H1 (cell line): Measurements from ENCODE around the gene PEX1. TPM values are rescaled to one million over a fixed set of nuclear protein-coding genes. Genes with fewer than 3 reads are reported as not detected.

Source experiments
- KDM4A ChIP-seq: IDR thresholded peaks from one replicate; pipeline ENCODE4 v1.7.1; 2012; ENCODE audit warnings: low read depth, mild to moderate bottlenecking, moderate library complexity, low read length, inconsistent platforms; ENCODE audit not compliant: severe bottlenecking
- MAX ChIP-seq: IDR thresholded peaks from 2 replicates; pipeline ENCODE4 v1.6.1; 2012; ENCODE audit warnings: inconsistent platforms
- SIN3A ChIP-seq, 2 experiments: IDR thresholded peaks in 1 of 2; conservative IDR thresholded peaks in 1 of 2; 2 replicates each; pipeline ENCODE4 v1.6.1; 2011 to 2012; ENCODE audit warnings: low read length in 2 of 2, improper control_type of control experiment in 1 of 2, low read depth in 1 of 2, mild to moderate bottlenecking in 1 of 2
- SIX5 ChIP-seq: IDR thresholded peaks from 2 replicates; pipeline ENCODE4 v1.6.1; 2011; ENCODE audit warnings: mild to moderate bottlenecking, low read depth, low read length
- SRF ChIP-seq: IDR thresholded peaks from 2 replicates; pipeline ENCODE4 v1.6.1; 2011; ENCODE audit warnings: mild to moderate bottlenecking, low read depth, low read length, moderate library complexity
- TEAD4 ChIP-seq: IDR thresholded peaks from 2 replicates; pipeline ENCODE4 v1.6.1; 2012; ENCODE audit warnings: low read depth, low read length, inconsistent platforms, mixed read lengths
- USF2 ChIP-seq: IDR thresholded peaks from 2 replicates; pipeline ENCODE4 v1.6.1; 2011; ENCODE audit warnings: low read length, improper control_type of control experiment
- polyA plus RNA-seq, 7 experiments: library from polyadenylated mRNA; depleted of rRNA in 3 of 7; stranded (reverse) in 5 of 7; unstranded in 2 of 7; fragments of >200 nt in 5 of 7; fragments of 200-250 nt in 2 of 7; gene quantifications; 1 replicate in 5 of 7; 2 replicates in 1 of 7; 4 replicates in 1 of 7; pipeline versions ENCODE4 v1.2.1 to v1.2.3, GENCODE V29; 2011 to 2013; ENCODE audit warnings: missing spikeins in 2 of 7, mixed read lengths in 2 of 7
- total RNA-seq: library from RNA; stranded (reverse); fragmentation: NEBNext Ultra II Directional; extraction: Animal tissue kit (Norgen Biotek cat#: 25700); gene quantifications from 2 replicates; pipeline ENCODE4 v1.2.1, GENCODE V29; 2021

PEX1 gene
- total and polyA plus RNA-seq, 2 of the 8 experiments (the other 6 are each of a cell fraction or from before 2014, with no cell fraction given), result 16.4 to 23.9 TPM

GRCh38 chr7:92513167-92513902 is 15.0 kb downstream of the PEX1 start (continued):
- no peak for TF ChIP-seq SRF
- no peak for TF ChIP-seq SIN3A (conservative IDR thresholded peaks at IDR 0.05 in 1 of 2, IDR thresholded peaks at IDR 0.05 in 1 of 2; ENCODE audit: low read depth in 1 of 2, low read length in 2 of 2)
- TF ChIP-seq KDM4A, result no peak
- no peak for TF ChIP-seq TEAD4
- TF ChIP-seq SIX5, result no peak
- TF ChIP-seq USF2, result no peak
- no peak for TF ChIP-seq MAX
